GM18520 (cell line): ENCODE measurements around the gene CATSPERB.
"Not testable (repeated sequence)": the region's sequence is repeated elsewhere in the genome, so short reads cannot be mapped to it uniquely, and the experiment has no call there.

ENCODE experiments used
- ATAC-seq: cut with Tn5 transposase; IDR thresholded peaks from one replicate; pipeline ENCODE4 v1.9.1; 2021; ENCODE audit not compliant: unreplicated experiment

Gene CATSPERB

GRCh38 chr14:91731986-91732385 is at the start of gene CATSPERB:
Gene CATSPERB, minus strand, starts transcription at chr14:91732086. Its CDS starts 2,607 bp downstream, at chr14:91729479.
- no peak for ATAC-seq

DNA sequence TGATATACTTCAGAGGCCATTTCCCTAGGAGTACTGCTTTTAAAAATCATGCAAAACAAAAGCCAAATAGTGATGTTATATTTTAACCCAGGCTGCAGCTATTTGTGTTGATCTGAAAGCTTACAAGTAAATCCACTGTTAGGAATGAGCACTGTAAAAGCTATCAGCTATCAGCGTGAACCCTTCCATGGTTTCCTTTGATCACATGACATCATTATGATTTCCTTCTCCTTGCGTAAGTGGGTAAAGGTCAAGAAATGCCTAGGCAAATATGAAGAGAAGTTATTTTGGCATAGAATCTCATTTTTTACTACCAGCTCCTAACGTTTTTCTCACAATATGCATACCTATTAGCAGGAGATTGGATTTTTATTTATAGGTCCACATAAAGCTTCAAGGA is 48.6 kb upstream of the CATSPERB start:
- ATAC-seq: no peak

DNA sequence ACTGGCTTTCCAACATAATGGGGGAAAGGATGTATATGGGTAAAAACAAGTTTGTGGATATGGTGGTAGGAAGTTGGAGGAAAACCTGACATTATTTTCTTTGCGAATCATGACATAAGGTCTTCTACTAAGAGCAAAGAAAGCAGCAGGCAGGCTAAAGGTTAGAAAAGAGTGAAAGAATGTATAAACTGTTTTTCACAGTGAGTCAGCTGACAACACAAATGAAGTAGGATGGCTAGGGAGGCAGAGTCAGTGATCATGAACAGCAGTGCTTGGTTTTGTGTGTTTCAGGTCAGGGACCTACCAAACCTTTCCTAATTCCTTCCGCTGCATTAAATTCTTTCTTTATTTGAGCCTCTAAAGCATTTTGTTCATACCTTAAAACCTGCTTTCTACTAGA is 46.3 kb upstream of the CATSPERB start:
- ATAC-seq: no peak

DNA sequence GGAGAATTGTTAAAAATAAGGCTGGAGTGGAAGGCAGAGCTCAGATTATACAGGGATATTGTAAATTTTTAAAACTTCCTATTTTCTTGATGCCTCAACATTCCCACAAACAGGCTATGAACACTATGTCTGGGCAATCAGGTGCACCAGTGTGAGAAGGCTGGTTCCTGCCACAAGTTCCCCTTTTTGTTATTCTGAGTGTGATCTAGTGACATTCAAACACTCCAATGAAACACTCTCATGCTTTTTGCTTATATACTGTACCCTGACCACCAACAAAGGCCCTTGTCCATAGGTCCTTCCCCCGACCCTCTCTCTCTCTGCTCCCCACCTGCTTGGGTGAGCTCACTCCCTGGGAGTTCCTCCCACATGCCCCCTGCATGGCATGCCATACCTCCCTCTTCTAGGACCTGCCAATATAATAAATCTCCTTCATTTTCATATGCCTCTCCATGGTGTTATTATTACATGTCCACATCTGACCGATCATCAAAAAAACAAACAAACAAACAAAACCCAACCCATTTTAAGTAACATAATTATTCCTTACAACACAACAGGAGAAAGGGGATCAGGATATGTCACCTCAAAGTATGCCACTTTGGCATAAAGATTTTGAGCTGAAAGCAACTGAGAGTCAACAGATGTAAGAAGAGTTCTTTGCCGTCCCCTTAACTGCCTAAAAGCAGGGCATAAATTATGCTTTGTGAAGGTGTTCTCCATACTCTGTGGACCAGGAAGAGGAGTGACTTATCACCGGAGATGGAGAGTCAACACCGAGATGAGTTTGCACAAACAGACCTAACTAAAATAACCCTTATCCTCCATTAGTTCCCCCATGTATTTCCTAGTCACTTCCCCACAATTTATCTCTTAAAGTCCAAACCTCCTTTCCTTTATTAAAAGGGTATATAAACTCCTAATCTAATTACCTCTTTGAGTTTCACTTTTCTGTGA is 42.5 kb upstream of the CATSPERB start:
- ATAC-seq: no peak

DNA sequence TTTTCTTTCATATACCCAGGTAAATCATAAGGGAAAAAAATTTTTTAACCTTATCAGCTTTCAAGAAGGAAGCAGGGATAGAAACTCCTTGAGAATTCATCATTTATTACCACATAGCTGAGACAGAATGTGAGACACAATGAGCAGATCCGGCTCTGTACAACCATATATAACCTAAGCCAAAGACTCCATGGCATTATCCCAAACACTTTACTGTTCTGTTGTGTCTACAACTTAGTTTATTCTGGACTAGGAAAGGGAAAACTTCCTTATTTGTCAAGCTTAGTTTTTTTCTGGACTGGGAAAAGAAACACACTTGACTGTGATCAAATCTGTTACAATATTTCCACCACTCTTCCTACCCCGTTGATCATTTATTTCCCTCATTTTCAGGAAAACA is 38.3 kb upstream of the CATSPERB start:
- no peak for ATAC-seq

DNA sequence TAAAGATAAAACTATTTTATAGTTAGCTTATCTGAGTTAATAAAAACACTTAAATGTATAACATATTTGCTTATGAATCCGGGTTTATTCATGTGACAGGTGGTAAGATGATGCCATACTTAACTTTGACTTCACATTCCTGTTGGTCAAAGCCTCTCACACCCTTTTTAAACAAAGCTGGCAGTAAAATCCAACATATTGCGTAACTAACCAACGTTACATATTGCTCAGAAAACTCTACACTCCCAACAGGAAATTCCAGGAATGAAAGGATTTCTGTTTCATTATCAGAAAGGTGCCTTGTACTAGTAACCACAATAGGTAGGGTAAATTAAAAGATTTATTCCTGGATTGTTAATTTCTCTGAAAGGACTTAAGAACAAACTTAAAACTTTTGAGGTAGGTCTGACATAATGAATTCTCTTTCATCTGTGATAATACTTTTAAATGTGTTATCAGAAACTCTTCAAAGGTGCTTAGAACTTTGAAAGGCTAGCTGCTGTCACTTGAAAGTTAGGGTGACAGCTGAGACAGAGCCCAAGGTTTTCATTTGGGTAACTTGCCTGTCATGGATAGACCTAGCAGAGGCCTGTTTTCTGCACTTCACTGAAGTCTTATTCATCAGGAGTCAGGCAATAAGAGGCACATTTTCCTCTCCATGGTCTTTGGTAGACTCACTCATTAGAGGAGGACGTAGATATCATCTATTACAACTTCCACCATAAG is 23.8 kb upstream of the CATSPERB start:
- no peak for ATAC-seq

GRCh38 chr14:91754819-91755218 is 22.9 kb upstream of the CATSPERB start:
- no peak for ATAC-seq

- ATAC-seq: no peak
Measured at GRCh38 chr14:91754185-91754584, 22.3 kb upstream of the CATSPERB start.

- no peak for ATAC-seq
Measured at GRCh38 chr14:91753501-91754128, 21.7 kb upstream of the CATSPERB start.

- ATAC-seq: no peak
Measured at GRCh38 chr14:91752961-91753360, 21.1 kb upstream of the CATSPERB start.

DNA sequence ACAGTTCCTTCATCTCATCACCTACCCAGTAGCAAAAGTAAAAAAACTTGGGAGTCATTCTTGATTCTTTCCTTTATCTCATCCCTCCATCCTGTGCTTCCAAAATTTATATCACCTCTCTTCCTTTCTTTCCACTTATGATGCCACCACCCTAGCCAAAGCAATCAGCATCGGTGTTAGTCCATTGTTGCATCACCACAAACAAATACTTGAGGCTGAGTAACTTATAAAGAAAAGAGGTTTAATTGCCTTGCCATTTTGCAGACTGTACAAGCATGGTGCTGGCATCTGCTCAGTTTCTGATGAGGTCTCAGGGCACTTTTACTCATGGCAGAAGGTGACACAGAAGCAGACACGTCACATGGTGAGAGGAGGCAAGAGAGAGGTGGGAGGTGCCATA is 19.8 kb upstream of the CATSPERB start:
- no peak for ATAC-seq

GRCh38 chr14:91750634-91751198 is 18.8 kb upstream of the CATSPERB start:
- no peak for ATAC-seq

GRCh38 chr14:91749868-91750267 is 18.0 kb upstream of the CATSPERB start:
- ATAC-seq: no peak

DNA sequence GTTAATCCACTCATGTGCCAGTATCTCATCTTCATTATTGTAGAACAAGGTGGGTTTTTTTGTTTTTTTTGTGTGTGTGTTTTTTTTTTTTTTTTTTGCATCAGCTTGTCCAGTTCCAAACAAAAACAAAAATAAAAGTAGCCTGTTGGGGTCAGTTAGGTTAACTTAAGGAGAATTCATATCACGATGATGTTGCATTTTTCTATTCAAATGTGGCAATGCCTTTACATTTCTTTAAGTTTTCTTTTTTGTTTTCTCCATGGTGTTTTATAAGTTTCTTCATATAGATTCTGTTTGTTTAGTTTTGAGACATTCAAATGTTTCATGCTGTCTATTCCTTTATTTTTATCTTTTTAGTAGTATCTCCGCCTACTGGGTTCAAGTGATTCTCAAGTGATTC is 16.2 kb upstream of the CATSPERB start:
- no peak for ATAC-seq

- ATAC-seq: no peak
Measured at GRCh38 chr14:91745344-91745743, 13.5 kb upstream of the CATSPERB start.

DNA sequence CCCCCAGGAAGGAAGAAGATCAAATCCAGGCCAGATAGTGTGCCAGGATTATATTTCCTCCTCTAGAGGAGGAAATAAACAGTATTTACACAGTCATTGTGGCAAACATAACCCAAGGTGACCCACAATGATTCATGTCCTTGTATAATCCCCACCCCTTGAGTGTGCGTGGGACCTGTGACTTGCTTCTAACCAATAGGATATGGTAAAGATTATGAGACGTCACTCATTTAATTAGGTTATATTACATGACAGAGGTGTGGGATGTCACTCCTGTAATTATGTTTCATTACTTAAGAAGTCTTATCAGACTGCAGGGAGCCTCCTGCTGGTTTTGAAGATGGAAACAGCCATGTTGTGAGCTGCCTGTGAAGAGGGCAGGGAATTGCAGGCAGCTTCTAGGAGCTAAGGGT is 12.2 kb upstream of the CATSPERB start:
- no peak for ATAC-seq

DNA sequence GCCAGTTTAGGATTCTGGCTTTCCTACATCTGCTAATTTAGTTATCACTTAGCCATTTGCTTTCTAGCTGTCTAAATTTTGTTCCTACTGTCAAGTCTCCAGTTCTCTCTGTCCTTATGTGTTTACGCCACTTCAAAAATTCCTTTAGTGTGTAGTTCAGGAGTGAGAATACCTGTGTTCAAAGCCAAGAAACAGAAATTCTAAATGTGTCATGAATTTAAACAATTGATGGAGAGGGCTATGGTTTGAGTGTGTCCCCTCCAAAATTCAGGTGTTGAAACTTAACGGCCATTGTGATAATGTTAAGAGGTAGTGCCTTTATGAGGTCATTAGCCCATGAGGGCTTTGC is 11.4 kb upstream of the CATSPERB start:
- ATAC-seq: no peak

GRCh38 chr14:91742621-91743304 is 10.9 kb upstream of the CATSPERB start:
- ATAC-seq: no peak

DNA sequence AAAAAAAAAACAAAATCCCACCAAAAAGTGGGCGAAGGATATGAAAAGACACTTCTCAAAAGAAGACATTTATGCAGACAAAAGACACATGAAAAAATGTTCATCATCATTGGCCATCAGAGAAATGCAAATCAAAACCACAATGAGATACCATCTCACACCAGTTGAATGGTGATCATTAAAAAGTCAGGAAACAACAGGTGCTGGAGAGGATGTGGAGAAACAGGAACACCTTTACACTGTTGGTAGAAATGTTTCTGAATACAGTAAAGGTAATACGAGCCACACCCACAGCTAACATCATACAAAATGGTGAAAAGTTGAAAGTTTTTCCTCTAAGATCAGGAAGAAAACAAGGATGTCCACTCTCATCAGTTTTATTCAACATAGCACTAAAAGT is 8.0 kb upstream of the CATSPERB start:
- ATAC-seq: not testable (repeated sequence)

- no peak for ATAC-seq
Measured at GRCh38 chr14:91737619-91738018, 5.7 kb upstream of the CATSPERB start.
